GM15510 (cell line): ENCODE measurements around the gene HIVEP3.
A peak's percentile ranks its signal among the peaks of the same experiment; 100 is the strongest.

Source experiments
- POLR2A ChIP-seq: IDR thresholded peaks from 3 replicates; pipeline ENCODE4 v1.6.1; 2011; ENCODE audit warnings: borderline replicate concordance; ENCODE audit not compliant: insufficient read length; ENCODE audit errors: extremely low read depth

Gene HIVEP3

GRCh38 chr1:41664861-41665640, 253.7 kb downstream of the HIVEP3 start:
- TF ChIP-seq POLR2A: no peak

- no peak for TF ChIP-seq POLR2A
Measured at GRCh38 chr1:41663671-41664400, 254.9 kb downstream of the HIVEP3 start.

GRCh38 chr1:41662765-41663437, 255.8 kb downstream of the HIVEP3 start:
- TF ChIP-seq POLR2A: no peak

GRCh38 chr1:41662061-41662764, 256.5 kb downstream of the HIVEP3 start:
- TF ChIP-seq POLR2A: peak; percentile 57

GRCh38 chr1:41661428-41662060, 257.2 kb downstream of the HIVEP3 start:
- TF ChIP-seq POLR2A: no peak

GRCh38 chr1:41660570-41661427, 257.9 kb downstream of the HIVEP3 start:
- no peak for TF ChIP-seq POLR2A

GRCh38 chr1:41659903-41660302, 258.8 kb downstream of the HIVEP3 start:
- no peak for TF ChIP-seq POLR2A

- TF ChIP-seq POLR2A: no peak
Measured at GRCh38 chr1:41659159-41659495, 259.6 kb downstream of the HIVEP3 start.

- TF ChIP-seq POLR2A: no peak
Measured at GRCh38 chr1:41658431-41659158, 260.1 kb downstream of the HIVEP3 start.

GRCh38 chr1:41657679-41658295, 260.9 kb downstream of the HIVEP3 start:
- TF ChIP-seq POLR2A: no peak

- TF ChIP-seq POLR2A: no peak
Measured at GRCh38 chr1:41656825-41657500, 261.8 kb downstream of the HIVEP3 start.

- TF ChIP-seq POLR2A: no peak
Measured at GRCh38 chr1:41656068-41656467, 262.7 kb downstream of the HIVEP3 start.
